ENCODE measurements around the gene GNAT3. TPM values are rescaled to one million over a fixed set of nuclear protein-coding genes. Genes with fewer than 3 reads are reported as not detected.
A peak's percentile ranks its signal among the peaks of the same experiment; 100 is the strongest.

GNAT3 gene
- total RNA-seq, 1 experiment from 2014 or later: not detected

- no TSS peak for BruUV-seq (replicated peaks)
- POLR2A ChIA-PET (ENCODE audit: low non-redundant PET): no interaction called here
- CTCF ChIA-PET: no interaction called here
Observed at GRCh38 chr7:80488406-80488805, 23.5 kb downstream of the GNAT3 start.

GRCh38 chr7:80485721-80486120, 26.1 kb downstream of the GNAT3 start:
- TF ChIP-seq EZH2 (IDR thresholded peaks at IDR 0.05; ENCODE audit: borderline replicate concordance, low read depth, low read length, poor library complexity, severe bottlenecking) (no peak), CTCF (conservative IDR thresholded peaks at IDR 0.05; ENCODE audit: low read depth, low read length) (no peak)
- intact Hi-C loops (cut with micrococcal nuclease; ENCODE audit: unreplicated experiment): no loop called here
- ChIA-PET CTCF (no interaction called here), POLR2A (ENCODE audit: low non-redundant PET) (no interaction called here)
- no peaks in the 10 kb centered on the region for H3K36me3 ChIP-seq (ENCODE audit: insufficient read depth, low read length, poor library complexity, severe bottlenecking)
- no peak overlapping the region for H3K27ac ChIP-seq (ENCODE audit: low read depth, low read length, poor library complexity, severe bottlenecking)
- no peaks in the 10 kb centered on the region for H3K27me3 ChIP-seq (replicated peaks; ENCODE audit: insufficient read depth, low read depth, low read length, poor library complexity)
- no peak overlapping the region for H3K4me3 ChIP-seq (ENCODE audit: low read depth, low read length, poor library complexity, severe bottlenecking)
- no peaks in the 10 kb centered on the region for H3K4me1 ChIP-seq (ENCODE audit: insufficient read depth, low read length, poor library complexity, severe bottlenecking)
- no TSS peak for BruUV-seq (replicated peaks)
- no peaks in the 10 kb centered on the region for H3K9me3 ChIP-seq (ENCODE audit: low read depth, low read length, poor library complexity, severe bottlenecking)
- DNase-seq (ENCODE audit: low spot score): no peak

More at GRCh38 chr7:80488406-80488805, 23.5 kb downstream of the GNAT3 start:
- H3K4me1 ChIP-seq (ENCODE audit: insufficient read depth, low read length, poor library complexity, severe bottlenecking): no peaks in the 10 kb centered on the region
- H3K27ac ChIP-seq (ENCODE audit: low read depth, low read length, poor library complexity, severe bottlenecking): no peak overlapping the region
- no peak for TF ChIP-seq EZH2 (IDR thresholded peaks at IDR 0.05; ENCODE audit: borderline replicate concordance, low read depth, low read length, poor library complexity, severe bottlenecking)
- no peak for TF ChIP-seq CTCF (conservative IDR thresholded peaks at IDR 0.05; ENCODE audit: low read depth, low read length)
- no peak overlapping the region for H3K4me3 ChIP-seq (ENCODE audit: low read depth, low read length, poor library complexity, severe bottlenecking)
- DNase-seq (ENCODE audit: low spot score): peak; percentile 33
- no peaks in the 10 kb centered on the region for H3K9me3 ChIP-seq (ENCODE audit: low read depth, low read length, poor library complexity, severe bottlenecking)
- H3K36me3 ChIP-seq (ENCODE audit: insufficient read depth, low read length, poor library complexity, severe bottlenecking): no peaks in the 10 kb centered on the region
- intact Hi-C loops (cut with micrococcal nuclease; ENCODE audit: unreplicated experiment): no loop called here
- H3K27me3 ChIP-seq (replicated peaks; ENCODE audit: insufficient read depth, low read depth, low read length, poor library complexity): no peaks in the 10 kb centered on the region

DNA sequence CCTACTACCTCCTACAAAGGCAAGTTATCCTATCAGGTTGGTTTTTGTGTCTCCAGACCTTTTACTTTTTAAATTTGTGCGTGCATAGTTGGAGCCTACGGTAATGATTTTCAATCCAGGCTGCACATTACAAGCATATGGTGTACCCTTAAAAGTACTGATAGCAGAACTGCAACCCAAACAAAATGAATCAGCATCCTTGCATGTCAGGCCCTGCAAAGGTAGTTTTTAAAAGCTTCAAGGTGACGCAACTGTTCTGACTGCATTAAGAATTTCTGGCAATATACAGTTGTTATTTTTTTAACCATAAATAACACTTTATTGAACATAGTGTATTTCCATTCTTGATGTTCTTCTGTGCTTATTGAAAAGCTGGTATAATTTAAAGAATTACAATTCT, 28.9 kb downstream of the GNAT3 start:
- DNase-seq (ENCODE audit: low spot score): no peak
- Histone ChIP-seq H3K9me3 (ENCODE audit: low read depth, low read length, poor library complexity, severe bottlenecking) (no peaks in the 10 kb centered on the region), H3K4me3 (ENCODE audit: low read depth, low read length, poor library complexity, severe bottlenecking) (no peak overlapping the region), H3K27me3 (replicated peaks; ENCODE audit: insufficient read depth, low read depth, low read length, poor library complexity) (no peaks in the 10 kb centered on the region), H3K4me1 (ENCODE audit: insufficient read depth, low read length, poor library complexity, severe bottlenecking) (no peaks in the 10 kb centered on the region), H3K36me3 (ENCODE audit: insufficient read depth, low read length, poor library complexity, severe bottlenecking) (no peaks in the 10 kb centered on the region), H3K27ac (ENCODE audit: low read depth, low read length, poor library complexity, severe bottlenecking) (no peak overlapping the region)
- CTCF ChIA-PET: no interaction called here
- TF ChIP-seq EZH2 (IDR thresholded peaks at IDR 0.05; ENCODE audit: borderline replicate concordance, low read depth, low read length, poor library complexity, severe bottlenecking) (no peak), CTCF (conservative IDR thresholded peaks at IDR 0.05; ENCODE audit: low read depth, low read length) (no peak)
- no TSS peak for BruUV-seq (replicated peaks)
- POLR2A ChIA-PET (ENCODE audit: low non-redundant PET): no interaction called here
- intact Hi-C loops (cut with micrococcal nuclease; ENCODE audit: unreplicated experiment): no loop called here

All from A673 (cell line).